Caco-2 (cell line): ENCODE results near the gene GABRB3. TPM values are rescaled to one million over a fixed set of nuclear protein-coding genes. Genes with fewer than 3 reads are reported as not detected.

Experiments used
- BruUV-seq: library from RNA; stranded (reverse); fragments of 400-500 nt; replicated peaks from 2 replicates; lab custom pipeline; 2021; lab: Mats Ljungman, UMichigan
- CTCF ChIA-PET: fragments of 300-600 bp; sonication (Branson Sonifier 250); formaldehyde crosslinking; loops from one replicate; lab custom pipeline; 2022; ENCODE audit warnings: antibody characterized with exemption; lab: Charles Lee
- POLR2A ChIA-PET: fragments of 300-600 bp; sonication (Branson Sonifier 250); formaldehyde crosslinking; loops from one replicate; lab custom pipeline; 2022; ENCODE audit warnings: antibody characterized with exemption; lab: Charles Lee
- DNase-seq, 2 experiments: peaks; one replicate each; pipeline versions ENCODE4 v3.0.0 to v3.0.0-alpha.2; 2020 to 2022
- H3K27me3 ChIP-seq: replicated peaks from 2 replicates; pipeline ENCODE4 v1.6.0; 2011; ENCODE audit warnings: low read length; ENCODE audit not compliant: control insufficient read depth, insufficient read depth
- H3K36me3 ChIP-seq: 2 replicates; pipeline ENCODE4 v1.5.1; 2011; ENCODE audit warnings: low read length; ENCODE audit not compliant: control insufficient read depth, insufficient read depth
- H3K4me1 ChIP-seq: fragments of 250-450 bp; sonication (Bioruptor Pico); 2 replicates; pipeline ENCODE4 v1.5.1; 2020; ENCODE audit warnings: mild to moderate bottlenecking
- H3K4me3 ChIP-seq: 2 replicates; pipeline ENCODE4 v1.5.1; 2011; ENCODE audit warnings: low read depth, mild to moderate bottlenecking, control low read depth, low read length
- H3K9me3 ChIP-seq: fragments of 250-450 bp; sonication (Bioruptor Pico); 2 replicates; pipeline ENCODE4 v1.5.1; 2020; ENCODE audit warnings: mild to moderate bottlenecking, moderate library complexity
- H3K27ac Mint-ChIP-seq: one replicate; pipeline ENCODE4 v1.8.0; 2022; ENCODE audit warnings: mixed read lengths; ENCODE audit not compliant: unreplicated experiment
- H3K27me3 Mint-ChIP-seq: one replicate; pipeline ENCODE4 v1.8.0; 2022; ENCODE audit warnings: mixed read lengths; ENCODE audit not compliant: insufficient read depth, unreplicated experiment
- H3K36me3 Mint-ChIP-seq: one replicate; pipeline ENCODE4 v1.8.0; 2022; ENCODE audit warnings: mild to moderate bottlenecking, mixed read lengths; ENCODE audit not compliant: insufficient read depth, unreplicated experiment
- H3K4me1 Mint-ChIP-seq: one replicate; pipeline ENCODE4 v1.8.0; 2022; ENCODE audit warnings: low read depth, mixed read lengths; ENCODE audit not compliant: unreplicated experiment
- H3K4me3 Mint-ChIP-seq: one replicate; pipeline ENCODE4 v1.8.0; 2022; ENCODE audit warnings: mild to moderate bottlenecking, moderate library complexity, mixed read lengths; ENCODE audit not compliant: unreplicated experiment
- H3K9me3 Mint-ChIP-seq: one replicate; pipeline ENCODE4 v1.8.0; 2022; ENCODE audit warnings: mixed read lengths; ENCODE audit not compliant: unreplicated experiment
- CTCF ChIP-seq, 2 experiments: fragments of 200-600 bp in 1 of 2; IDR thresholded peaks; 1 replicate in 1 of 2; 2 replicates in 1 of 2; pipeline versions ENCODE4 v1.5.1 to v1.8.0; 2011 to 2022; ENCODE audit warnings: antibody characterized with exemption in 1 of 2, control low read depth in 1 of 2, inconsistent platforms in 1 of 2, low read depth in 1 of 2, low read length in 1 of 2, mild to moderate bottlenecking in 1 of 2, moderate library complexity in 1 of 2; ENCODE audit not compliant: insufficient read depth in 1 of 2, severe bottlenecking in 1 of 2, unreplicated experiment in 1 of 2
- intact Hi-C: fragments of 100-400 bp; cut with micrococcal nuclease; formaldehyde crosslinking; loops from one replicate; pipeline ENCODE4 v1.10.0; 2022; ENCODE audit not compliant: unreplicated experiment
- total RNA-seq: library from RNA; stranded (reverse); gene quantifications from 2 replicates; pipeline ENCODE4 v1.2.3, GENCODE V29; 2022

Gene GABRB3
- total RNA-seq, 1 experiment from 2014 or later: not detected

GRCh38 chr15:26716069-26716468 lies 56.8 kb downstream of the GABRB3 start:
- ChIA-PET CTCF (no interaction called here), POLR2A (no interaction called here)
- no peak overlapping the region for H3K4me3 ChIP-seq
- peaks cover 19% of the 10 kb centered on the region for H3K9me3 Mint-ChIP-seq
- no peaks in the 10 kb centered on the region for H3K27me3 ChIP-seq
- BruUV-seq: no TSS peak
- H3K27ac Mint-ChIP-seq: no peak overlapping the region
- H3K4me3 Mint-ChIP-seq: no peak overlapping the region
- no peak for DNase-seq
- H3K27me3 Mint-ChIP-seq: peaks cover 13% of the 10 kb centered on the region
- H3K4me1 Mint-ChIP-seq: no peaks in the 10 kb centered on the region
- no peaks in the 10 kb centered on the region for H3K36me3 ChIP-seq
- H3K36me3 Mint-ChIP-seq: no peaks in the 10 kb centered on the region
- H3K4me1 ChIP-seq: no peaks in the 10 kb centered on the region
- intact Hi-C loops: no loop called here
- no peak for TF ChIP-seq CTCF (IDR thresholded peaks at IDR 0.05; ENCODE audit: insufficient read depth in 1 of 2, low read depth in 1 of 2, low read length in 1 of 2, severe bottlenecking in 1 of 2, unreplicated experiment in 1 of 2)
- no peaks in the 10 kb centered on the region; the same call in 1 of the 2 replicates for H3K9me3 ChIP-seq

- Mint-ChIP-seq H3K36me3 (no peaks in the 10 kb centered on the region), H3K27me3 (peaks cover 11% of the 10 kb centered on the region), H3K4me3 (no peak overlapping the region), H3K27ac (no peak overlapping the region), H3K4me1 (no peaks in the 10 kb centered on the region), H3K9me3 (peaks cover 19% of the 10 kb centered on the region)
- H3K4me1 ChIP-seq: no peaks in the 10 kb centered on the region
- DNase-seq: no peak
- BruUV-seq: no TSS peak
- CTCF ChIA-PET: no interaction called here
- no peak for TF ChIP-seq CTCF (IDR thresholded peaks at IDR 0.05; ENCODE audit: insufficient read depth in 1 of 2, low read depth in 1 of 2, low read length in 1 of 2, severe bottlenecking in 1 of 2, unreplicated experiment in 1 of 2)
- H3K4me3 ChIP-seq: no peak overlapping the region
- intact Hi-C loops: no loop called here
- H3K9me3 ChIP-seq: no peaks in the 10 kb centered on the region; the same call in 1 of the 2 replicates
- POLR2A ChIA-PET: no interaction called here
- H3K36me3 ChIP-seq: no peaks in the 10 kb centered on the region
- H3K27me3 ChIP-seq: no peaks in the 10 kb centered on the region
Observed at GRCh38 chr15:26713498-26713897, 59.4 kb downstream of the GABRB3 start.

GRCh38 chr15:26712335-26712734 lies 60.5 kb downstream of the GABRB3 start:
- H3K4me3 Mint-ChIP-seq: no peak overlapping the region
- POLR2A ChIA-PET: no interaction called here

More at GRCh38 chr15:26712335-26712734, 60.5 kb downstream of the GABRB3 start:
- no peak for TF ChIP-seq CTCF (IDR thresholded peaks at IDR 0.05; ENCODE audit: insufficient read depth in 1 of 2, low read depth in 1 of 2, low read length in 1 of 2, severe bottlenecking in 1 of 2, unreplicated experiment in 1 of 2)
- no peaks in the 10 kb centered on the region for H3K36me3 Mint-ChIP-seq
- peaks cover 14% of the 10 kb centered on the region for H3K27me3 Mint-ChIP-seq
- no peak for DNase-seq
- H3K9me3 Mint-ChIP-seq: peaks cover 15% of the 10 kb centered on the region
- Histone ChIP-seq H3K36me3 (no peaks in the 10 kb centered on the region), H3K9me3 (no peaks in the 10 kb centered on the region; the same call in 1 of the 2 replicates), H3K4me3 (no peak overlapping the region), H3K27me3 (no peaks in the 10 kb centered on the region), H3K4me1 (no peaks in the 10 kb centered on the region)
- H3K4me1 Mint-ChIP-seq: no peaks in the 10 kb centered on the region
- intact Hi-C loops: no loop called here
- CTCF ChIA-PET: interaction anchor here (0.6 kb wide), 1 partner anchor 703 kb away, joined by 4 read pairs; no protein-coding TSS in a partner anchor
- no peak overlapping the region for H3K27ac Mint-ChIP-seq
- BruUV-seq: no TSS peak
